K562 (cell line): Measurements from ENCODE around the gene POTEG. TPM values are rescaled to one million over a fixed set of nuclear protein-coding genes. Genes with fewer than 3 reads are reported as not detected.
"Not testable (repeated sequence)": the region's sequence is repeated elsewhere in the genome, so short reads cannot be mapped to it uniquely, and the experiment has no call there.

ENCODE experiments used
- ATAC-seq: fragments of 200-7000 bp; cut with Tn5 transposase; 3 replicates; pipeline ENCODE4 v1.9.1; 2020; ENCODE audit warnings: moderate library complexity
- BruUV-seq: library from RNA; stranded (reverse); fragments of 400-500 nt; replicated peaks from 2 replicates; lab custom pipeline; 2021; lab: Mats Ljungman, UMichigan
- CTCF ChIA-PET: fragments of 300-600 bp; formaldehyde crosslinking; extraction: SDS; loops from one replicate; lab custom pipeline; 2021; ENCODE audit warnings: low intra/inter-chr PET ratio; lab: Yijun Ruan, JAX
- POLR2A ChIA-PET: fragments of 300-600, 350-650 bp; sonication (Branson Sonifier 250); formaldehyde crosslinking; extraction: SDS; loops from one replicate; lab custom pipeline; 2021; ENCODE audit warnings: antibody characterized with exemption, inconsistent platforms; lab: Yijun Ruan, JAX
- DNase-seq, 4 experiments: peaks; one replicate each; pipeline versions ENCODE4 v3.0.0 to v3.0.0-alpha.2; 2011 to 2018; ENCODE audit warnings: low spot score in 3 of 4, mixed read lengths in 3 of 4; ENCODE audit errors: extremely low read depth in 1 of 4
- FAIRE-seq: peaks from 2 replicates; lab custom pipeline; 2011; peaks lifted over from hg19 to GRCh38; lab: Jason Lieb, UNC
- H2AFZ ChIP-seq: 2 replicates; pipeline ENCODE4 v1.6.0; 2011; ENCODE audit warnings: low read depth, low read length, control low read depth, inconsistent platforms
- H3K27ac ChIP-seq: fragments of 200-600 bp; 3 replicates; pipeline ENCODE4 v1.8.0; 2011; ENCODE audit warnings: low read depth, mild to moderate bottlenecking, control low read depth, inconsistent platforms, low read length, moderate library complexity, mixed read lengths; ENCODE audit errors: extremely low read depth
- H3K27me3 ChIP-seq, 2 experiments: fragments of 300-600 bp in 1 of 2; 2 replicates in 1 of 2; 3 replicates in 1 of 2; pipeline versions ENCODE4 v1.6.0 to v1.8.0; 2011; ENCODE audit warnings: inconsistent platforms in 2 of 2, low read length in 2 of 2, mild to moderate bottlenecking in 1 of 2, mixed read lengths in 1 of 2, moderate library complexity in 1 of 2; ENCODE audit not compliant: control insufficient read depth in 2 of 2, insufficient read depth in 2 of 2
- H3K36me3 ChIP-seq: fragments of 300-600 bp; 3 replicates; pipeline ENCODE4 v1.8.0; 2011; ENCODE audit warnings: mild to moderate bottlenecking, low read length, inconsistent platforms; ENCODE audit not compliant: control insufficient read depth, insufficient read depth
- H3K4me1 ChIP-seq, 2 experiments: fragments of 200-600 bp in 1 of 2; replicated peaks in 1 of 2; 2 replicates in 1 of 2; 3 replicates in 1 of 2; pipeline versions ENCODE4 v1.5.1 to v1.8.0; 2011; ENCODE audit warnings: inconsistent platforms in 2 of 2, low read length in 2 of 2, mild to moderate bottlenecking in 1 of 2, mixed read lengths in 1 of 2, moderate library complexity in 1 of 2; ENCODE audit not compliant: control insufficient read depth in 2 of 2, insufficient read depth in 2 of 2
- H3K4me2 ChIP-seq: 2 replicates; pipeline ENCODE4 v1.6.1; 2011; ENCODE audit warnings: low read length, control low read depth, inconsistent platforms, mixed read lengths; ENCODE audit not compliant: insufficient read depth
- H3K4me3 ChIP-seq: fragments of 200-600 bp; sonication (generic), shearing (Covaris generic); 2 replicates; pipeline ENCODE4 v1.5.1; 2016; ENCODE audit warnings: control low read depth, inconsistent platforms
- H3K79me2 ChIP-seq: fragments of 200-600 bp; 3 replicates; pipeline ENCODE4 v1.8.0; 2011; ENCODE audit warnings: low read length, inconsistent platforms; ENCODE audit not compliant: control insufficient read depth, insufficient read depth
- H3K9ac ChIP-seq, 2 experiments: 2 replicates each; pipeline versions ENCODE4 v1.6.0 to v1.6.1; 2011; ENCODE audit warnings: low read depth in 2 of 2, low read length in 2 of 2, control low read depth in 1 of 2, inconsistent platforms in 1 of 2, mild to moderate bottlenecking in 1 of 2, mixed read lengths in 1 of 2; ENCODE audit not compliant: insufficient read depth in 1 of 2
- H3K9me1 ChIP-seq: one replicate; pipeline ENCODE4 v1.6.0; 2011; ENCODE audit warnings: inconsistent platforms, mild to moderate bottlenecking, low read length, moderate library complexity; ENCODE audit not compliant: control insufficient read depth, insufficient read depth
- H3K9me3 ChIP-seq: replicated peaks from 2 replicates; pipeline ENCODE4 v1.5.1; 2011; ENCODE audit warnings: low read depth, low read length, inconsistent platforms; ENCODE audit not compliant: control insufficient read depth, insufficient read depth
- H4K20me1 ChIP-seq: replicated peaks from 2 replicates; pipeline ENCODE4 v1.6.1; 2011; ENCODE audit warnings: low read length, inconsistent platforms, mixed read lengths; ENCODE audit not compliant: control insufficient read depth, insufficient read depth
- MCM3 ChIP-seq: fragments of 450-650 bp; IDR thresholded peaks from 2 replicates; pipeline ENCODE4 v1.6.1; 2016
- MCM7 ChIP-seq, 2 experiments: fragments of 450-650 bp; IDR thresholded peaks; 2 replicates each; pipeline ENCODE4 v1.6.1; 2016 to 2018
- MGA ChIP-seq: fragments of 450-650 bp; IDR thresholded peaks from 2 replicates; pipeline ENCODE4 v1.6.1; 2016; ENCODE audit warnings: mild to moderate bottlenecking, moderate library complexity
- WGBS: fragments of 100-300 bp; shearing (Covaris generic); methylation state at CpG from one replicate; pipeline ENCODE4 v1.1.6; 2016; ENCODE audit warnings: low coverage, mixed read lengths; ENCODE audit not compliant: insufficient coverage; ENCODE audit errors: missing lambda C conversion rate; 5-methylcytosine and 5-hydroxymethylcytosine counted together
- in situ Hi-C: fragments of 300-500 bp; cut with MboI; formaldehyde crosslinking; loops from 4 replicates; pipeline ENCODE4 v1.15.0; 2018; ENCODE audit warnings: inconsistent platforms, mixed read lengths
- intact Hi-C: fragments of 100-400 bp; cut with micrococcal nuclease; formaldehyde crosslinking; loops from 2 replicates; pipeline ENCODE4 v1.14.2; 2022
- polyA plus RNA-seq, 8 experiments: library from polyadenylated mRNA; depleted of rRNA in 4 of 8; stranded (reverse) in 5 of 8; unstranded in 3 of 8; fragments of >200 nt; fragmentation: Nextera tagmentation in 2 of 8; fragmentation: Illumina TruSeq in 1 of 8; extraction: Ambion mirVana in 2 of 8; extraction: Trizol in 1 of 8; gene quantifications; 2 replicates each; pipeline versions ENCODE4 v1.2.1 to v1.2.3, GENCODE V29; 2011 to 2014; ENCODE audit warnings: inconsistent platforms in 1 of 8, missing spikeins in 1 of 8
- total RNA-seq, 7 experiments: library from RNA; depleted of rRNA in 6 of 7; stranded (reverse); fragments of >200 nt in 6 of 7; fragmentation: Illumina TruSeq in 2 of 7; extraction: Trizol in 2 of 7; gene quantifications; 2 replicates each; pipeline versions ENCODE4 v1.2.1 to v1.2.3, GENCODE V29; 2011 to 2021; ENCODE audit warnings: low replicate concordance in 1 of 7

Gene POTEG
- total and polyA plus RNA-seq, 9 of the 15 experiments (the other 6 are each of a cell fraction or from before 2014, with no cell fraction given), result not detected

- DNase-seq, H3K4me1 ChIP-seq, H3K4me2 ChIP-seq, intact Hi-C loops, H3K79me2 ChIP-seq, POLR2A ChIA-PET, CTCF ChIA-PET, FAIRE-seq, ATAC-seq, H3K9me3 ChIP-seq, H3K27me3 ChIP-seq, H3K9ac ChIP-seq, H3K4me3 ChIP-seq, H3K27ac ChIP-seq, H3K36me3 ChIP-seq, H3K9me1 ChIP-seq, BruUV-seq, H4K20me1 ChIP-seq, H2AFZ ChIP-seq: not testable (repeated sequence)
- 36% methylated on average over 13 of the region's 13 CpGs for WGBS
- TF ChIP-seq MCM7 (IDR thresholded peaks at IDR 0.05) (peak in 1 of 2 experiments; percentile 38; a peak in 1 of 4 replicates), MCM3 (peak; percentile 76; the same call in 1 of the 2 replicates), MGA (peak; percentile 13; the same call in 1 of the 2 replicates)
- in situ Hi-C loops, result loop anchor here (10.0 kb wide), 1 partner anchor 350 kb away; no protein-coding TSS in a partner anchor
Observed at GRCh38 chr14:19374451-19374903, 59.7 kb downstream of the POTEG start.
